Heart left ventricle (tissue), 13 donors: Measurements from ENCODE around the gene PEAK1.

Experiments
- CTCF ChIP-seq, 12 donors: fragments of 200-600 bp; sonication (generic) in 4 of 12; IDR thresholded peaks; one replicate each; pipeline versions ENCODE4 v1.5.0 to v1.8.0; 2018 to 2022; ENCODE audit warnings: antibody characterized with exemption in 12 of 12, mild to moderate bottlenecking in 5 of 12
- POLR2A ChIP-seq, 2 donors: fragments of 450-650 bp; IDR thresholded peaks; one replicate each; pipeline ENCODE4 v1.6.1; 2017; ENCODE audit warnings: antibody characterized with exemption in 2 of 2, mild to moderate bottlenecking in 2 of 2, moderate library complexity in 2 of 2
- donor health status: ischemic (EF 13 %, LVEDD 7.1; RV severe dilation, severe dysfunction).
- donor health status: DM: no; HTN: yes; CAD: no.
- donor health status: DM: no; HTN: no; CAD: no.
- donor health status: ischemic (EF 25% LVEDD 6.9; RV normal size, moderate dysfunction).
- donor health status: ischemic (EF 25% LVEDD 5.7; RV mildly dilated, moderate dysfunction).
- donor health status: ischemic (EF 35%, LVEDD 5.7; RV mildly dilated, moderate dysfunction).
- donor health status: nonischemic (EF 11% LVEDD 7.7; RV severe dilation, severe dysfunction).
- donor health status: DM: yes; HTN: yes; CAD: no.
- donor health status: PGD.
- donor health status: ischemic (EF 29% LVEDD 5.4; RV normal size, mild dysfunction).
- donor health status: nonischemic (EF 23%, LVEDD 6.1; RV moderate dilation, normal function).

GRCh38 chr15:77347197-77347596, 72.7 kb downstream of the PEAK1 start:
- TF ChIP-seq CTCF (IDR thresholded peaks at IDR 0.05) (no peak), POLR2A (IDR thresholded peaks at IDR 0.05) (no peak)
